Muscle layer of colon (tissue), 2 donors: ENCODE results near the gene FLT4.
"Not testable (repeated sequence)": the region's sequence is repeated elsewhere in the genome, so short reads cannot be mapped to it uniquely, and the experiment has no call there.

ENCODE experiments used
- H3K27ac ChIP-seq: one replicate; pipeline ENCODE4 v1.7.0; 2013; ENCODE audit warnings: low read depth, mild to moderate bottlenecking, low read length, moderate library complexity
- H3K27me3 ChIP-seq, 2 donors: one replicate each; pipeline ENCODE4 v1.7.0; 2013; ENCODE audit warnings: low read length in 2 of 2, mild to moderate bottlenecking in 2 of 2; ENCODE audit not compliant: insufficient read depth in 2 of 2, control insufficient read depth in 1 of 2
- H3K36me3 ChIP-seq: one replicate; pipeline ENCODE4 v1.7.0; 2013; ENCODE audit warnings: mild to moderate bottlenecking, low read length; ENCODE audit not compliant: insufficient read depth
- H3K4me1 ChIP-seq: one replicate; pipeline ENCODE4 v1.7.0; 2013; ENCODE audit warnings: mild to moderate bottlenecking, low read length; ENCODE audit not compliant: insufficient read depth
- H3K4me3 ChIP-seq, 2 donors: one replicate each; pipeline ENCODE4 v1.7.0; 2013; ENCODE audit warnings: low read length in 2 of 2, low read depth in 1 of 2, mild to moderate bottlenecking in 1 of 2, moderate library complexity in 1 of 2
- H3K9ac ChIP-seq: one replicate; pipeline ENCODE4 v1.7.0; 2013; ENCODE audit warnings: low read length
- H3K9me3 ChIP-seq: one replicate; pipeline ENCODE4 v1.7.0; 2013; ENCODE audit warnings: mild to moderate bottlenecking, low read length
- donor health status: abdominal sarcoma.
- donor health status: Adenocarcinoma of cecum.

FLT4 gene

DNA sequence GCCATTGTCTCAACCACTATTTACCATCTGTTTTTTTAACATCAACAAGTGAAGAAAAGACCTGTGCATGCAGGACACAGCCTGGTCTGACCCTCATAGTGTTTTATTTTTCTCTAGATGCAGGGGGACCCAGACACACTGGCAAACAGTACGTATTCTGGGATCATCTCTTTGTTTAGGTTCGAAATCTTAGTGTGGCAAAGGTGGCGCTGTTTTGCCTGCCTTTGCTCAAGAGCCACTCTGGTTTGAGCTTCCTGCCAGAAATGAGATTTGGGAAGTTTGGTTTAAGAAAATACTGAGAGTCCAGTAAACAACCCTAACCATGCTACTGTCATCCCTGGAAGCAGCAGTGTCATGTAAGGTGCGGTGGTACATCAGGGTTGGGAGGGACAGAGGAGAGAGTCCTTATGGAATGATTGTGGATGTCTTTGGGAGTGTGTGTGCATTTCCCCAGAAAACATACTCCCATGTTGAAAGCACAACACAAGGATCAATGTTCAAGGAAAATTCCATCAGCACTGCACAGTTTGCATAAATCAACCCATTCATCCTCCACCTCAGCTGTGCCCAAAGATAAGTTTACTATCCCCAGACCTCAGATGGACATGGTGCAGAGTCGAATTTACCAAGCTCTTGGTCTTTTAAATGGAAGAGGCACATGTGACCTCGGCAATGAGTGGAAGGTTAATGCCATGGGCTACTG, 34.0 kb upstream of the FLT4 start:
- H3K27me3 ChIP-seq = peaks cover 0 to 6% of the 10 kb centered on the region in 2 donors
- no peak overlapping the region for H3K4me3 ChIP-seq
- no peaks in the 10 kb centered on the region for H3K4me1 ChIP-seq
- H3K27ac ChIP-seq = no peak overlapping the region
- H3K9ac ChIP-seq = no peak overlapping the region
- no peaks in the 10 kb centered on the region for H3K9me3 ChIP-seq
- H3K36me3 ChIP-seq = no peaks in the 10 kb centered on the region

DNA sequence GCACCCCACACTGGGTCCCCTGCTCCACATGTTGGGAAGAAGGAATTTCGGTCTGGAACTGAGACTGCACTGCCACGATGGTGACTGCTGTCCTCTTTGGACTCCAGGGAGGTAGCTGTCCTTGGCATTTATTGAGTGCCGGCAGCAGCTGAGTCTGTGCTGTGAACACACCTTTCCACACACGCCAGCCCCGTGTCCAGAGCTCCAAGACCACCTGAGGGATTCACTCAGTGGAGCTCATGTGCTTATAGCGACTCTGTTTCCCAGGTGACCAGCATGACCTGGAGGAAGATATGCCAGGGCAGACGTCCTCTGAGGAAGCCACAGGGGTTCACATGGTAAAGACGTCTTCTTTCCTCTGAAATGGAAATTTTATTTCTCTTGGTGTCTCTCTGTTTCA, 33.2 kb upstream of the FLT4 start:
- no peak overlapping the region for H3K4me3 ChIP-seq
- no peak overlapping the region for H3K27ac ChIP-seq
- H3K9me3 ChIP-seq = no peaks in the 10 kb centered on the region
- H3K36me3 ChIP-seq = no peaks in the 10 kb centered on the region
- H3K4me1 ChIP-seq = no peaks in the 10 kb centered on the region
- no peak overlapping the region for H3K9ac ChIP-seq
- H3K27me3 ChIP-seq = peaks cover 0 to 6% of the 10 kb centered on the region in 2 donors

- not testable (repeated sequence) for H3K27me3 ChIP-seq, H3K4me3 ChIP-seq, H3K27ac ChIP-seq, H3K4me1 ChIP-seq, H3K9ac ChIP-seq, H3K9me3 ChIP-seq, H3K36me3 ChIP-seq
These were observed 32.6 kb upstream of the FLT4 start for GRCh38 chr5:180682008-180682407.

- H3K4me1 ChIP-seq, H3K4me3 ChIP-seq, H3K9me3 ChIP-seq, H3K27ac ChIP-seq, H3K9ac ChIP-seq, H3K27me3 ChIP-seq, H3K36me3 ChIP-seq: not testable (repeated sequence)
These were observed 28.9 kb upstream of the FLT4 start for GRCh38 chr5:180678319-180678718.

DNA sequence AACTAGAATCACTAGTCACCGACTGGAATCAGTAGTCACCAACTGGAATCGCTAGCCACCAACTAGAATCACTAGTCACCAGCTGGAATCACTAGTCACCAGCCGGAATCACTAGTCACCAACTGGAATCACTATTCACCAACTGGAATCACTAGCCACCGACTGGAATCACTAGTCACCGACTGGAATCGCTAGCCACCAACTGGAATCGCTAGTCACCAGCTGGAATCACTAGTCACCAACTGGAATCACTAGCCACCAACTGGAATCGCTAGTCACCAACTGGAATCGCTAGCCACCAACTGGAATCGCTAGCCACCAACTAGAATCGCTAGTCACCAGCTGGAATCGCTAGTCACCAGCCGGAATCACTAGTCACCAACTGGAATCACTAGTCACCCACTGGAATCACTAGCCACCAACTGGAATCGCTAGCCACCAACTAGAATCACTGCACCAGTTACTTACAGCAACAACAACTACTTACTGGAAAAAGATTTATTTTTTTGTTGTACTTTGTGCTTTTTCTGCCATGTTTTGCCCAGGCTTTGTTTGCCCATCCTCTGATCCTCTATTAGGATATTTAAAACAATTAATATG, 25.7 kb upstream of the FLT4 start:
- no peak overlapping the region for H3K9ac ChIP-seq
- H3K9me3 ChIP-seq = no peaks in the 10 kb centered on the region
- no peak overlapping the region for H3K4me3 ChIP-seq
- peaks cover 3 to 6% of the 10 kb centered on the region in 2 donors for H3K27me3 ChIP-seq
- H3K4me1 ChIP-seq = no peaks in the 10 kb centered on the region
- no peaks in the 10 kb centered on the region for H3K36me3 ChIP-seq
- H3K27ac ChIP-seq = no peak overlapping the region

- H3K36me3 ChIP-seq, H3K4me3 ChIP-seq, H3K4me1 ChIP-seq, H3K27me3 ChIP-seq, H3K9ac ChIP-seq, H3K9me3 ChIP-seq, H3K27ac ChIP-seq: not testable (repeated sequence)
These were observed 24.7 kb upstream of the FLT4 start for GRCh38 chr5:180674090-180674475.

- Histone ChIP-seq H3K9ac (no peak overlapping the region), H3K36me3 (no peaks in the 10 kb centered on the region), H3K4me1 (no peaks in the 10 kb centered on the region), H3K27me3 (peaks cover 3 to 6% of the 10 kb centered on the region in 2 donors), H3K4me3 (no peak overlapping the region), H3K9me3 (no peaks in the 10 kb centered on the region), H3K27ac (no peak overlapping the region)
These were observed 24.1 kb upstream of the FLT4 start for GRCh38 chr5:180673371-180674089.

- H3K27ac ChIP-seq, H3K36me3 ChIP-seq, H3K9me3 ChIP-seq, H3K4me3 ChIP-seq, H3K27me3 ChIP-seq, H3K9ac ChIP-seq, H3K4me1 ChIP-seq: not testable (repeated sequence)
These were observed 22.6 kb upstream of the FLT4 start for GRCh38 chr5:180671958-180672524.

DNA sequence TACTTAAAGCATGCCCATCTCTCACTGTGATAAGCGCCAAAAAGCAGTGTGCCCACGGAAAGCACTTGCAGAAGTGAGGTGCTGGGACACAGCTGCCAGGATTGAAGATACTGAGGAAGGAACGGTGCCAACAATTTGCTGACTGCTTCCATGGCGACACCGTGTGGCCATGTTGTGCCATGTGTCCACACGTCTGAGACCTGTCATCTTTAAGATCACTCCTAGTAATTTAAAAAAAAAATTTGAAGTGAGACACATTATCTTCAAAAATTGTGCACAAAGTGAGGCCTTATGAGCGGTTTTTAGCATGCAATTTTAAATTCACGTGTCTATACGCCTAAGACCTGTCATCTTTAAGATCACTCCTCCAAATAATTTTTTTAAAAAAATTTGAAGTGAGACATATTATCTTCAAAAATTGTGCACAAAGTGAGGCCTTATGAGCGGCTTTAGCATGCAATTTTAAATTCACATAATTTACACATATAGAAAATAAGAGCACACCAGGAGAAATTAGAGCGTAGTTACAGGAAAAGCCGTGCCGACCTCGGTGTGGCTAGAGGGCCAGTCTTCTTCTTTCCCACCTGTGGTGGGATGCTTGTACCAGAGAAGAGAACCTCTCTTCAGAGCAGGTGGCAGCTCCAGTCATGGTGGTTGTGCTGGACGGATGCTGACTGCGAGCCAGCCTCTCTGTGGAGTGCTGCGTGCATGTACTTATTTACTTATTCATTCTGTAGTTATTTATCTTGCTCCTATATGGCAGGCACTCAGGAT, 21.4 kb upstream of the FLT4 start:
- no peak overlapping the region for H3K27ac ChIP-seq
- no peak overlapping the region for H3K9ac ChIP-seq
- no peak overlapping the region for H3K4me3 ChIP-seq

DNA sequence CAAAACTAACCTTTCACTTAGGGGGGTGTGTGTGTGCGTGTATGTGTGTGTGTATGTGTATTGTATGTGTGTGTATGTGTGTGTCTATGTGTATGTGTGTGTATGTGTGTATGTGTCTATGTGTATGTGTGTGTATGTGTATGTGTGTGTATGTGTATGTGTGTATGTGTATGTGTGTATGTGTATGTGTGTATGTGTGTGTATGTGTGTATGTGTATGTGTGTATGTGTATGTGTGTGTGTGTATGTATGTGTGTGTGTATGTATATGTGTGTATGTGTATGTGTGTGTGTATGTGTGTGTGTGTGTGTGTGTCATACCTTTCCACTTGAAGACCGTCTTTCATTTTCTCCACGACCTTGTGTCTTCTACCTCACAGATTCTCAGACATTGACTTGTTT, 20.8 kb upstream of the FLT4 start:
- Histone ChIP-seq H3K9me3 (no peaks in the 10 kb centered on the region), H3K27ac (no peak overlapping the region), H3K27me3 (peaks cover 3 to 6% of the 10 kb centered on the region in 2 donors), H3K36me3 (no peaks in the 10 kb centered on the region), H3K9ac (no peak overlapping the region), H3K4me3 (no peak overlapping the region), H3K4me1 (no peaks in the 10 kb centered on the region)

More for the DNA sequence above, 21.4 kb upstream of the FLT4 start:
- Histone ChIP-seq H3K9me3 (no peaks in the 10 kb centered on the region), H3K36me3 (no peaks in the 10 kb centered on the region), H3K4me1 (no peaks in the 10 kb centered on the region), H3K27me3 (peaks cover 3 to 6% of the 10 kb centered on the region in 2 donors)

- Histone ChIP-seq H3K4me1 (no peaks in the 10 kb centered on the region), H3K27me3 (peaks cover 0 to 6% of the 10 kb centered on the region in 2 donors), H3K4me3 (no peak overlapping the region), H3K27ac (no peak overlapping the region), H3K9me3 (no peaks in the 10 kb centered on the region), H3K9ac (no peak overlapping the region), H3K36me3 (no peaks in the 10 kb centered on the region)
These were observed 20.3 kb upstream of the FLT4 start for GRCh38 chr5:180669661-180670060.
